Gastroesophageal sphincter (tissue), 3 donors: ENCODE measurements around the gene EXOC4.

Source experiments
- CTCF ChIP-seq, 4 experiments: fragments of 200-600 bp in 2 of 4; fragments of 450-650 bp in 2 of 4; sonication (generic) in 1 of 4; IDR thresholded peaks; one replicate each; pipeline ENCODE4 v1.5.1; 2017 to 2019; ENCODE audit warnings: antibody characterized with exemption in 4 of 4, mild to moderate bottlenecking in 2 of 4, moderate library complexity in 2 of 4
- EP300 ChIP-seq: sonication (generic); formaldehyde crosslinking; IDR thresholded peaks from one replicate; pipeline ENCODE4 v1.6.1; 2017; ENCODE audit warnings: antibody characterized with exemption, mild to moderate bottlenecking
- POLR2AphosphoS5 ChIP-seq: sonication (generic); formaldehyde crosslinking; IDR thresholded peaks from one replicate; pipeline ENCODE4 v1.6.1; 2017; ENCODE audit warnings: antibody characterized with exemption

- TF ChIP-seq EP300 (no peak), CTCF (IDR thresholded peaks at IDR 0.05) (no peak), POLR2AphosphoS5 (no peak)
Observed at GRCh38 chr7:133452577-133452976, 199.7 kb downstream of the EXOC4 start.
